ENCODE measurements around the gene PRDX3. TPM values are rescaled to one million over a fixed set of nuclear protein-coding genes. Genes with fewer than 3 reads are reported as not detected.

PRDX3 gene
- total RNA-seq, 2 donors from 2014 or later, result 46.1 to 61.7 TPM

DNA sequence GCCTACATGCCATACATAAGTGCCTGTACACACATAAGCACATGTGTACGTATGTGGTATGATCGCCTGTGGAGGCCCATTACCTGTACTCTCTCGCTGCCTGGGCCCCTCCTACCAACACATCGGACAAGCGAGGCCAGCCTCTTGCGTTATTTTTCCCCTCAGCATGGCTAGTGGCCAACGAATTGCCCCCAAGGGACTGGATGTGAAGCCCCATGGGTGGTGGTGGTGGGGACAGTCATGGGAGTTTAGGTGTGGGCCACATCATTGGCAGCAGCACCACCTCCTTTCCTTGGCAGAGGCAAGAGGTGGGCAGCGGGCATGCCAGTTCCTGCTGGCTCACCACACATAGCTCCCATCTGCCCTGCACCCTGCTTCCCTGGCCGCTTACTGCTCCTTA is 38.8 kb upstream of the PRDX3 start:
- TF ChIP-seq, protein P1, sequence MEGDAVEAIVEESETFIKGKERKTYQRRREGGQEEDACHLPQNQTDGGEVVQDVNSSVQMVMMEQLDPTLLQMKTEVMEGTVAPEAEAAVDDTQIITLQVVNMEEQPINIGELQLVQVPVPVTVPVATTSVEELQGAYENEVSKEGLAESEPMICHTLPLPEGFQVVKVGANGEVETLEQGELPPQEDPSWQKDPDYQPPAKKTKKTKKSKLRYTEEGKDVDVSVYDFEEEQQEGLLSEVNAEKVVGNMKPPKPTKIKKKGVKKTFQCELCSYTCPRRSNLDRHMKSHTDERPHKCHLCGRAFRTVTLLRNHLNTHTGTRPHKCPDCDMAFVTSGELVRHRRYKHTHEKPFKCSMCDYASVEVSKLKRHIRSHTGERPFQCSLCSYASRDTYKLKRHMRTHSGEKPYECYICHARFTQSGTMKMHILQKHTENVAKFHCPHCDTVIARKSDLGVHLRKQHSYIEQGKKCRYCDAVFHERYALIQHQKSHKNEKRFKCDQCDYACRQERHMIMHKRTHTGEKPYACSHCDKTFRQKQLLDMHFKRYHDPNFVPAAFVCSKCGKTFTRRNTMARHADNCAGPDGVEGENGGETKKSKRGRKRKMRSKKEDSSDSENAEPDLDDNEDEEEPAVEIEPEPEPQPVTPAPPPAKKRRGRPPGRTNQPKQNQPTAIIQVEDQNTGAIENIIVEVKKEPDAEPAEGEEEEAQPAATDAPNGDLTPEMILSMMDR (IDR thresholded peaks at IDR 0.05), result no peak
- TF ChIP-seq POLR2A (IDR thresholded peaks at IDR 0.05), result no peak

DNA sequence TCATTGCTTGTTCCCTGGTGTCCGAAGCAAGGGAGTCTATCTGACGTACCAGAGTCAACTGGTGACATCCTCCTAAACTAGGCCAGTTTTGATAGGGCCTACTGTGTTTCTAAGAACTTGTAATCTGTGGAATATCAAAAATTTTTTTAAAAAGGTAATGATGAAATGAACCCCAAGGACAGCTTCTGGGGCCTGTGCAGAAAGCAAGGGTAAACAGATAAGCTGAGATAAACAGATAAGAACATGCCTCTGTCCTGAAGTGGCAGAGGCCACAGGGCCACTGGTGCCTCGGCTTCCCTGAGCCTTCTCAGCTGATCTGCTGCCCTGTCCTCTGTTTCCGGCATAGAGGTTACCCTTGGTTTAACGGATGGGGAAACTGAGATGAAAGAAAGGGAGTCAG is 37.5 kb upstream of the PRDX3 start:
- no peak overlapping the region for H3K4me3 ChIP-seq
- intact Hi-C loops (cut with DNase I), result no loop called here
- TF ChIP-seq, protein P1 (IDR thresholded peaks at IDR 0.05), result no peak
- no peaks in the 10 kb centered on the region for H3K36me3 ChIP-seq (replicated peaks in 1 of 2; ENCODE audit: insufficient read depth in 1 of 2, low read depth in 2 of 2)
- H3K27me3 ChIP-seq, result no peaks in the 10 kb centered on the region
- H3K27ac ChIP-seq, result no peak overlapping the region
- WGBS, 2 donors, result 84 to 87% methylated on average over 5 of the region's 5 CpGs
- H3K4me1 ChIP-seq, result no peaks in the 10 kb centered on the region
- DNase-seq, result no peak
- no peak for ATAC-seq
- no peaks in the 10 kb centered on the region for H3K9me3 ChIP-seq

More for the DNA sequence above, 38.8 kb upstream of the PRDX3 start:
- Histone ChIP-seq H3K36me3 (replicated peaks in 1 of 2; ENCODE audit: insufficient read depth in 1 of 2, low read depth in 2 of 2) (no peaks in the 10 kb centered on the region), H3K4me3 (no peak overlapping the region), H3K4me1 (peaks cover 8% of the 10 kb centered on the region), H3K27ac (no peak overlapping the region), H3K27me3 (no peaks in the 10 kb centered on the region), H3K9me3 (no peaks in the 10 kb centered on the region)
- ATAC-seq, result no peak
- intact Hi-C loops (cut with DNase I), result no loop called here
- DNase-seq, result no peak
- 94 to 95% methylated on average over 3 to 9 of the region's 9 CpGs for WGBS, 2 donors

DNA sequence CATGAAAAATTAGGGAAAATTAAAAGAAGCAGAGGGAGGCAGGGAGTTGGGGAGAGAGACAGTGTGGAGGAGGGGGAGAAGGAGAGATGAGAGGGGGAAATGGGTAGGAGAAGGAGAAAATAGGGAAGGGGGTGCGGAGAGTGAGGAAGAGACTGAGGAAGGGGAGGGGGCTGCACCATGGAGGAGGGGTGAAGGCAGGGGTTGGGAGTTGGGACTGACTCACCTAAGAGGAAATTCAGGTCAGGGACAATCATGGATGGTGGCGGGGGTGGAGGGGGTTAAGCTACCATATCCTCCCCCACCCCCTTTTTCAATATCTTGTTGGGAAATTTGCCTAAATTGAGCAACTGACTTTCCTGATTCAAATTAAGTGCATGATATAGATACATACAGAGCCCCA is 36.8 kb upstream of the PRDX3 start:
- 85 to 100% methylated on average over 2 of the region's 2 CpGs for WGBS, 2 donors
- no peaks in the 10 kb centered on the region for H3K36me3 ChIP-seq (replicated peaks in 1 of 2; ENCODE audit: insufficient read depth in 1 of 2, low read depth in 2 of 2)
- intact Hi-C loops (cut with DNase I), result no loop called here
- no peak overlapping the region for H3K4me3 ChIP-seq
- no peak for ATAC-seq
- H3K27ac ChIP-seq, result no peak overlapping the region
- no peaks in the 10 kb centered on the region for H3K4me1 ChIP-seq
- DNase-seq, result no peak
- no peaks in the 10 kb centered on the region for H3K27me3 ChIP-seq
- no peaks in the 10 kb centered on the region for H3K9me3 ChIP-seq
- TF ChIP-seq, protein P1 (IDR thresholded peaks at IDR 0.05), result no peak
- TF ChIP-seq POLR2A (IDR thresholded peaks at IDR 0.05), result no peak

DNA sequence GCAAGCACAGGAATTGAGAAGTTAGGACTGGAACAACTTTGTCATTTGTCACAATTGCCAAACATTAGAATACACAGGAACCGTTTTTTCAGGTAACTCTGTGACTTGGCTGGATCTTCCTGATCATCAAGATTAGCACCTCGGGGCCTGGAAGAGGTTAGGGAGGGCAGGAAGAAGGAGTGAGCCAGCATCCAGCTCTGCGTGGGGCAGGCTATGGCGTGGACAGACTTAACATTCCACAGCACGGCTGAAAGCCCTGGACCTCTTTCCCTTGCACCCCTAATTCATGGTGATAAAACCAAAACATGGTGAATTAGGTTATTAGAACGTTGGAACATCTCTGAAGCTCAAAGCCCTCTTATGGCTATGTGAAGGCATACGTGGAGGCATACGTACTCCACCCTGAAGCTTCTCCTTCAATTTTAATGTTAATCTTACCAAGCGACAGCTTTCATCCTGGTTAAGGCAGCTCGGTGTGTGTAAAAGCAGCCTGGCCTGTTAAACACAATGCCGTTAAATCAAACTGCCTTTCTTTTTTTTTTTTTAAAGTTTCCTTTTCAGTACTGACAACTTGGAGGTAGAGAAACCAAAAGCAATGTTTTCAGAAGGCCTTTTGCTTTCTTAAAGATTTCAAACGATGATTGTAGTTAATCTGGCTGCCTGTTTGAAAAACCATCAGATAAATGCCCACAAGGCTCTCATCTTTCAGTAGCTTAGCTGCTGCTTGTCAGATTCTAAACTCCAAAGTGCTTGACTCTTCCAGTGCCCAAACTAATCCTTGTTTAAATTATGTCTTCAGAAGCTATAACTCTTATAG is 33.2 kb upstream of the PRDX3 start:
- Histone ChIP-seq H3K36me3 (replicated peaks in 1 of 2; ENCODE audit: insufficient read depth in 1 of 2, low read depth in 2 of 2) (no peaks in the 10 kb centered on the region), H3K4me3 (no peak overlapping the region), H3K4me1 (peaks cover 10% of the 10 kb centered on the region), H3K27ac (no peak overlapping the region), H3K9me3 (no peaks in the 10 kb centered on the region), H3K27me3 (no peaks in the 10 kb centered on the region)
- ATAC-seq, result no peak
- WGBS, 2 donors, result 60 to 73% methylated on average over 12 of the region's 12 CpGs
- DNase-seq, result no peak
- intact Hi-C loops (cut with DNase I), result no loop called here
- TF ChIP-seq, protein P1 (IDR thresholded peaks at IDR 0.05), result no peak
- TF ChIP-seq POLR2A (IDR thresholded peaks at IDR 0.05), result no peak

DNA sequence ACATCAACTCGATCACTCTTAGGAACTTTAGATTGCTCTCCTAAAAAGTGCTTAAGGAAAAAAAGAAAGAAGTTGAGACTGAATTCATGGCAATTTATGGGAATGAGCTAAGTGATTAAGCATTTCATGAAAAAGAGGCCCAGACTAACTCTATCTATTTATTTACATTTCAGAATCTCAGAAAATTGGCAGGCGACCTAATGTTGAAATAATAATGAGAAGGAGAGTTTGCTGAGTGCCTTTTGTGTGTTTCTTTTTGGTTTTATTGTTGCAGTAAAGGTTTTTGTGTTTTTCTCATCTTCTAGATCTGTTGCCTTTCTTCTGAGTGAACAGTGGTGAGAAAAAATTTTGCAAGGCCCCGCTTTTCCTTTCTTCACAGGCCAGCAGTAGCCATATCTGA is 32.6 kb upstream of the PRDX3 start:
- H3K27me3 ChIP-seq, result no peaks in the 10 kb centered on the region
- no peaks in the 10 kb centered on the region for H3K36me3 ChIP-seq (replicated peaks in 1 of 2; ENCODE audit: insufficient read depth in 1 of 2, low read depth in 2 of 2)
- TF ChIP-seq, protein P1 (IDR thresholded peaks at IDR 0.05), result no peak
- no peak for TF ChIP-seq POLR2A (IDR thresholded peaks at IDR 0.05)
- H3K9me3 ChIP-seq, result no peaks in the 10 kb centered on the region
- H3K27ac ChIP-seq, result no peak overlapping the region
- no peak for ATAC-seq
- no peak overlapping the region for H3K4me3 ChIP-seq
- intact Hi-C loops (cut with DNase I), result no loop called here
- H3K4me1 ChIP-seq, result peaks cover 14% of the 10 kb centered on the region
- no peak for DNase-seq
- 68 to 69% methylated on average over 3 of the region's 3 CpGs for WGBS, 2 donors
